SJSA1 (cell line): Measurements from ENCODE around the gene EHD1. TPM values are rescaled to one million over a fixed set of nuclear protein-coding genes. Genes with fewer than 3 reads are reported as not detected.
A peak's percentile ranks its signal among the peaks of the same experiment; 100 is the strongest.

Experiments
- DNase-seq, 2 experiments: peaks; one replicate each; pipeline ENCODE4 v3.0.0-alpha.2; 2015 to 2020; ENCODE audit warnings: low spot score in 2 of 2, low read depth in 1 of 2
- H3K27ac ChIP-seq: fragments of 250-450 bp; sonication (Bioruptor Pico); 2 replicates; pipeline ENCODE4 v1.5.1; 2020; ENCODE audit warnings: mild to moderate bottlenecking, moderate library complexity
- H3K27me3 ChIP-seq: fragments of 250-450 bp; sonication (Bioruptor Pico); replicated peaks from 2 replicates; pipeline ENCODE4 v1.5.1; 2020; ENCODE audit warnings: mild to moderate bottlenecking, moderate library complexity
- H3K36me3 ChIP-seq: fragments of 250-450 bp; sonication (Bioruptor Pico); 2 replicates; pipeline ENCODE4 v1.5.1; 2020; ENCODE audit warnings: mild to moderate bottlenecking
- H3K4me1 ChIP-seq: fragments of 250-450 bp; sonication (Bioruptor Pico); replicated peaks from 2 replicates; pipeline ENCODE4 v1.6.1; 2021; ENCODE audit warnings: mild to moderate bottlenecking
- H3K4me3 ChIP-seq: fragments of 250-450 bp; sonication (Bioruptor Pico); 2 replicates; pipeline ENCODE4 v1.5.1; 2020; ENCODE audit warnings: mild to moderate bottlenecking
- H3K9me3 ChIP-seq: fragments of 250-450 bp; sonication (Bioruptor Pico); replicated peaks from 2 replicates; pipeline ENCODE4 v1.5.1; 2020; ENCODE audit warnings: mild to moderate bottlenecking
- total RNA-seq: library from RNA; depleted of rRNA; stranded (reverse); fragments of >200 nt; shearing (Covaris generic); gene quantifications from 2 replicates; pipeline ENCODE4 v1.2.3, GENCODE V29; 2014

EHD1 gene
- total RNA-seq, 1 experiment from 2014 or later, result 85.7 TPM

GRCh38 chr11:64916040-64916774 is 37.8 kb upstream of the EHD1 start:
- Histone ChIP-seq H3K36me3 (peaks cover 33% of the 10 kb centered on the region), H3K27me3 (no peaks in the 10 kb centered on the region), H3K27ac (peak overlapping the region; percentile 14), H3K4me1 (peaks cover 17% of the 10 kb centered on the region), H3K4me3 (peak overlapping the region; percentile 60), H3K9me3 (no peaks in the 10 kb centered on the region)
- peak in 1 of 2 experiments; percentile 65 for DNase-seq

- H3K4me3 ChIP-seq, result no peak overlapping the region
- peaks cover 17% of the 10 kb centered on the region for H3K4me1 ChIP-seq
- no peaks in the 10 kb centered on the region for H3K27me3 ChIP-seq
- no peak for DNase-seq
- H3K36me3 ChIP-seq, result peaks cover 41% of the 10 kb centered on the region
- H3K27ac ChIP-seq, result no peak overlapping the region
- H3K9me3 ChIP-seq, result no peaks in the 10 kb centered on the region
These were observed 37.0 kb upstream of the EHD1 start for GRCh38 chr11:64915376-64915887.

- Histone ChIP-seq H3K4me1 (peaks cover 17% of the 10 kb centered on the region), H3K27ac (no peak overlapping the region), H3K36me3 (peaks cover 54% of the 10 kb centered on the region), H3K27me3 (no peaks in the 10 kb centered on the region), H3K9me3 (no peaks in the 10 kb centered on the region), H3K4me3 (no peak overlapping the region)
- DNase-seq, result no peak
These were observed 35.7 kb upstream of the EHD1 start for GRCh38 chr11:64914123-64914522.

GRCh38 chr11:64913171-64913727 is 34.8 kb upstream of the EHD1 start:
- H3K27me3 ChIP-seq, result no peaks in the 10 kb centered on the region
- H3K36me3 ChIP-seq, result peaks cover 63% of the 10 kb centered on the region
- H3K4me3 ChIP-seq, result no peak overlapping the region
- H3K4me1 ChIP-seq, result peaks cover 16% of the 10 kb centered on the region
- no peak for DNase-seq
- no peak overlapping the region for H3K27ac ChIP-seq
- no peaks in the 10 kb centered on the region for H3K9me3 ChIP-seq

- no peak for DNase-seq
- Histone ChIP-seq H3K36me3 (peaks cover 76% of the 10 kb centered on the region), H3K4me1 (peaks cover 8% of the 10 kb centered on the region), H3K27me3 (no peaks in the 10 kb centered on the region), H3K4me3 (no peak overlapping the region), H3K27ac (no peak overlapping the region), H3K9me3 (no peaks in the 10 kb centered on the region)
These were observed 33.3 kb upstream of the EHD1 start for GRCh38 chr11:64911689-64912088.

- no peak for DNase-seq
- H3K27me3 ChIP-seq, result no peaks in the 10 kb centered on the region
- no peak overlapping the region for H3K4me3 ChIP-seq
- peaks cover 81% of the 10 kb centered on the region for H3K36me3 ChIP-seq
- H3K4me1 ChIP-seq, result peaks cover 5% of the 10 kb centered on the region
- H3K27ac ChIP-seq, result no peak overlapping the region
- no peaks in the 10 kb centered on the region for H3K9me3 ChIP-seq
These were observed 32.7 kb upstream of the EHD1 start for GRCh38 chr11:64911142-64911541.

GRCh38 chr11:64910451-64911093 is 32.2 kb upstream of the EHD1 start:
- Histone ChIP-seq H3K36me3 (peaks cover 86% of the 10 kb centered on the region), H3K27ac (no peak overlapping the region), H3K4me1 (no peaks in the 10 kb centered on the region; the same call in 1 of the 2 replicates), H3K4me3 (no peak overlapping the region), H3K9me3 (no peaks in the 10 kb centered on the region), H3K27me3 (no peaks in the 10 kb centered on the region)
- no peak for DNase-seq

GRCh38 chr11:64909653-64910343 is 31.4 kb upstream of the EHD1 start:
- H3K27me3 ChIP-seq, result no peaks in the 10 kb centered on the region
- peaks cover 94% of the 10 kb centered on the region for H3K36me3 ChIP-seq
- H3K4me3 ChIP-seq, result no peak overlapping the region
- no peaks in the 10 kb centered on the region for H3K9me3 ChIP-seq
- no peaks in the 10 kb centered on the region for H3K4me1 ChIP-seq
- H3K27ac ChIP-seq, result no peak overlapping the region
- DNase-seq, result no peak

- no peaks in the 10 kb centered on the region for H3K4me1 ChIP-seq
- H3K27ac ChIP-seq, result no peak overlapping the region
- H3K4me3 ChIP-seq, result no peak overlapping the region
- no peaks in the 10 kb centered on the region for H3K9me3 ChIP-seq
- H3K36me3 ChIP-seq, result peaks cover 94% of the 10 kb centered on the region
- no peak for DNase-seq
- no peaks in the 10 kb centered on the region for H3K27me3 ChIP-seq
These were observed 30.3 kb upstream of the EHD1 start for GRCh38 chr11:64908766-64909165.

GRCh38 chr11:64906314-64906635 is 27.9 kb upstream of the EHD1 start:
- no peak overlapping the region for H3K27ac ChIP-seq
- H3K36me3 ChIP-seq, result peaks cover 91% of the 10 kb centered on the region
- DNase-seq, result no peak
- no peaks in the 10 kb centered on the region for H3K9me3 ChIP-seq
- H3K27me3 ChIP-seq, result no peaks in the 10 kb centered on the region
- H3K4me1 ChIP-seq, result no peaks in the 10 kb centered on the region
- no peak overlapping the region for H3K4me3 ChIP-seq

GRCh38 chr11:64905516-64906313 is 27.3 kb upstream of the EHD1 start:
- Histone ChIP-seq H3K36me3 (peaks cover 91% of the 10 kb centered on the region), H3K9me3 (no peaks in the 10 kb centered on the region; the same call in 1 of the 2 replicates), H3K27me3 (no peaks in the 10 kb centered on the region), H3K27ac (no peak overlapping the region), H3K4me1 (no peaks in the 10 kb centered on the region; the same call in 1 of the 2 replicates), H3K4me3 (no peak overlapping the region)
- no peak for DNase-seq

GRCh38 chr11:64903291-64903833 is 24.9 kb upstream of the EHD1 start:
- H3K9me3 ChIP-seq, result no peaks in the 10 kb centered on the region; the same call in 1 of the 2 replicates
- no peak for DNase-seq
- peaks cover 5% of the 10 kb centered on the region for H3K4me1 ChIP-seq
- peaks cover 86% of the 10 kb centered on the region for H3K36me3 ChIP-seq
- no peak overlapping the region for H3K27ac ChIP-seq
- H3K4me3 ChIP-seq, result no peak overlapping the region
- H3K27me3 ChIP-seq, result no peaks in the 10 kb centered on the region
